Fibroblast of the aortic adventitia (primary cell): ENCODE results near the gene MT1E. TPM values are rescaled to one million over a fixed set of nuclear protein-coding genes. Genes with fewer than 3 reads are reported as not detected.
"Not testable (repeated sequence)": the region's sequence is repeated elsewhere in the genome, so short reads cannot be mapped to it uniquely, and the experiment has no call there.

ENCODE experiments used
- DNase-seq: peaks from one replicate; pipeline ENCODE4 v3.0.0-alpha.2; 2010; ENCODE audit warnings: low read depth
- H3K4me3 ChIP-seq: 2 replicates; pipeline ENCODE4 v1.5.1; 2011; ENCODE audit warnings: low read depth, mild to moderate bottlenecking, control low read depth, low read length, moderate library complexity
- total RNA-seq: library from RNA; depleted of rRNA; stranded (reverse); fragments of >200 nt; gene quantifications from 2 replicates; pipeline ENCODE4 v1.2.3, GENCODE V29; 2012; ENCODE audit warnings: low replicate concordance
- TF ChIP-seq, protein P1 (sequence below): IDR thresholded peaks from 2 replicates; pipeline ENCODE4 v1.5.1; 2011; ENCODE audit warnings: mild to moderate bottlenecking, low read length, control low read depth, inconsistent platforms; ENCODE audit not compliant: insufficient read depth

Gene MT1E
- total RNA-seq, 1 donor, result 54.7 TPM

DNA sequence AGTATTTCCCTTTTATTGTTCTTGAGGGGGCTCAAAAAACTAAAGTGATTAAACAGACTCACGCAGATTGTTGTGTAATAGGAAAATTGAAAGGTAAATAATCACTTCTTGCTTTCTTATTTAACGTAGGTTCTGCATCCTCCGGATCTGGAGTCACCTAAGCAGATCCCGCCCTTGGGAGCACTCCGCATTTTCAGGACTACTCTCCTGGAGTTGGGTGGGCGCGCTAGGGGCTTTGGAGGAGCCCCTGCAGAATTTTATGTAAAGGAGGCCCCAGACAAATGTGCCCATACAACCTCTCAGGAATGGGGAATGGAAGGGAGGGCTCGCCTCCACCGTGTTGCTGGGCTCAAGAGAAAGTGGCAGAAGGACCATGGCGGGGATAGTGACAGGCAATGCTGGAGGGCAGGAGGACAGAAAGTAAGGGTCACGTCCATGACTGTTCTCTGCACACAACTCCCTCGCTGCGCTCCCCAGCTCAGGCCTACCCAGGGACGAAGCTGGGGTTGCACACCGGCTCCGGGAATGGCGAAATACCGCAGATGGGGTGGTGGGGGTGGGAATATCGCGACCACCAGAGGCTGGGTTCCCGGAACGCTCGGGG is 8.9 kb upstream of the MT1E start:
- H3K4me3 ChIP-seq, result peak overlapping the region; percentile 48
- DNase-seq, result no peak
- TF ChIP-seq, protein P1, sequence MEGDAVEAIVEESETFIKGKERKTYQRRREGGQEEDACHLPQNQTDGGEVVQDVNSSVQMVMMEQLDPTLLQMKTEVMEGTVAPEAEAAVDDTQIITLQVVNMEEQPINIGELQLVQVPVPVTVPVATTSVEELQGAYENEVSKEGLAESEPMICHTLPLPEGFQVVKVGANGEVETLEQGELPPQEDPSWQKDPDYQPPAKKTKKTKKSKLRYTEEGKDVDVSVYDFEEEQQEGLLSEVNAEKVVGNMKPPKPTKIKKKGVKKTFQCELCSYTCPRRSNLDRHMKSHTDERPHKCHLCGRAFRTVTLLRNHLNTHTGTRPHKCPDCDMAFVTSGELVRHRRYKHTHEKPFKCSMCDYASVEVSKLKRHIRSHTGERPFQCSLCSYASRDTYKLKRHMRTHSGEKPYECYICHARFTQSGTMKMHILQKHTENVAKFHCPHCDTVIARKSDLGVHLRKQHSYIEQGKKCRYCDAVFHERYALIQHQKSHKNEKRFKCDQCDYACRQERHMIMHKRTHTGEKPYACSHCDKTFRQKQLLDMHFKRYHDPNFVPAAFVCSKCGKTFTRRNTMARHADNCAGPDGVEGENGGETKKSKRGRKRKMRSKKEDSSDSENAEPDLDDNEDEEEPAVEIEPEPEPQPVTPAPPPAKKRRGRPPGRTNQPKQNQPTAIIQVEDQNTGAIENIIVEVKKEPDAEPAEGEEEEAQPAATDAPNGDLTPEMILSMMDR, result no peak

DNA sequence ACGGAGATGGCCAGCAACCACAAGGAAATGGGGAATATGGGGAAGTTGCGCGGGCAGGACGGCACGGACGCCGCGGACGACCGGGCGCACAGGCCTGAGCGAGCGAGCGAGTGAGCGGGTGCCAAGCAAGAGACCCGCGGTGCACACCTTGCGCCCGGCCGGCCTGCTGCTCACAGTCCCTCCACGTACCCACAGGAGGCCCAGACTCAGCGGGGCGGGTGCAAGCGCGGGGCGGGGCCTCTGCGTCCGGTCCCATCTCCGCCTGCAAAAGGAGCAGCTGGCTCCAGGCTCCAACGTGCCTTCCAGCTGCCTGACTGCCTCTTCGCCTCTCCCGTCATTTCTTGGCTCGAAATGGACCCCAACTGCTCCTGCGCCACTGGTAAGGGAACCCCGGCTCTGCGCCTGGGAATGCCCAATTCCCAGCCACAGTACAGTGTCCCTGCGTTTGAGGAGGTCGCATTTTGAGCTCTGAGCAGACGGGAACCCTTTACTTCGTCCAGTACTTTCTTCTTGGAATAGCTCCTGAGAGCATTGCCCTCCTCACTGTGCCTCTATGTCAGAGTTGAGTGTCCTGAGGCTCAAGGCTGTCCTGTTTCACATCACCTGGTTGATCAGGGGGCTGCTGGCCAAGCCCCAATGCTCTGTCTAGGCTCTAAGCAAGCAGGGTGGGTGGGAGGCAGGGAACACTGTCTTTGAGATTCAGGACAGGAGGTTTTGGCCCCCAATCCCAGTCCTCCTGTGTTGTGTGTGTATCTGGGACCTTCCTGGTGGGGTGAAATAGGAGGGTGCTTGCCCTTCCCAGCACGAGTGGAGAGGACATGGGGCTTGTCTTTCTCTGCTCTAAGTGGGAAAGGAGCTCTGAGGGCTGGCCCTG is 8.1 kb upstream of the MT1E start:
- peak overlapping the region; percentile 48 for H3K4me3 ChIP-seq
- peak; percentile 72 for DNase-seq
- TF ChIP-seq, protein P1, result no peak

DNA sequence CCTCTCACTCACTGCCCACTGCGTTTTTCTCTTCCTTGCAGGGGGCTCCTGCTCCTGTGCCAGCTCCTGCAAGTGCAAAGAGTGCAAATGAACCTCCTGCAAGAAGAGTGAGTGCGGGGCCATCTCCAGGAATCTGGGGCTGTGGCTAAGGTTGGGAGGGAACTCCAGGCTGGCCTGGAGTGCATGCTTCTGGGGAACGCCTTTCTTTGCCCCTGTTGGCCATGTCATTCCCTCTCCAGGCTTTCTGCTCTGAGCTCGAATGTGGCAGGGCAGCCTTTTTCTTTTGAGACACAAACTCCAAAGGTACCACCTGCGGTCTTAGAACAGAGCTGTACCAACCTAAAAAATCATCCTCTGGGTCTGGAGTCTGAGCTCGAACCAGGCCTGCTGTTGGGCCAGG is 7.4 kb upstream of the MT1E start:
- no peak for DNase-seq
- H3K4me3 ChIP-seq, result no peak overlapping the region
- TF ChIP-seq, protein P1, result no peak

DNA sequence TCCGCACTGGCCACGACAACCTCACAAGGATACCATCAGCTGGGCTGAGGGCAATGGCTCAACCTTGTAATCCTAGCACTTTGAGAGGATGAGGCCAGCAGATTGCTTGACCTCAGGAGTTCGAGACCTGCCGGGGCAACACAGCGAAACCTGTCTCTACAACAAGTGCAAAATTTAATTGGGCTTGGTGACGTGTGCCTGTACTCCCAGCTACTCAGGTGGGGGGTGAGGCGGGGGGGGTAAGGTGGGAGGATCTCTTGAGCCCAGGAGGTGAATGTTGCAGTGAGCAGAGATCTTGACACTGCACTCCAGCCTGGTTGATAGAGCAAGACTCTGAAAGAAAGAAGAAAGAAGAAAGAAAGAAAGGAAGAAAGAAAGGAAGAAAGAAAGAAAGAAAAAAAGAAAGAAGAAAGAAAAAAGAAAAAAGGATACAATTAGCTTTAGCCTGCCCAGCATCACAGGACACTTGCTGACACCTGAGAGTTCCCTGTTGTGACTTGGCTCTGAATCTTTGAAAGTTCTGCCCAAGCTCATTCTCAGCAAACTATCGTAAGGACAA is 5.2 kb upstream of the MT1E start:
- DNase-seq, result no peak
- H3K4me3 ChIP-seq, result no peak overlapping the region
- TF ChIP-seq, protein P1, result no peak

DNA sequence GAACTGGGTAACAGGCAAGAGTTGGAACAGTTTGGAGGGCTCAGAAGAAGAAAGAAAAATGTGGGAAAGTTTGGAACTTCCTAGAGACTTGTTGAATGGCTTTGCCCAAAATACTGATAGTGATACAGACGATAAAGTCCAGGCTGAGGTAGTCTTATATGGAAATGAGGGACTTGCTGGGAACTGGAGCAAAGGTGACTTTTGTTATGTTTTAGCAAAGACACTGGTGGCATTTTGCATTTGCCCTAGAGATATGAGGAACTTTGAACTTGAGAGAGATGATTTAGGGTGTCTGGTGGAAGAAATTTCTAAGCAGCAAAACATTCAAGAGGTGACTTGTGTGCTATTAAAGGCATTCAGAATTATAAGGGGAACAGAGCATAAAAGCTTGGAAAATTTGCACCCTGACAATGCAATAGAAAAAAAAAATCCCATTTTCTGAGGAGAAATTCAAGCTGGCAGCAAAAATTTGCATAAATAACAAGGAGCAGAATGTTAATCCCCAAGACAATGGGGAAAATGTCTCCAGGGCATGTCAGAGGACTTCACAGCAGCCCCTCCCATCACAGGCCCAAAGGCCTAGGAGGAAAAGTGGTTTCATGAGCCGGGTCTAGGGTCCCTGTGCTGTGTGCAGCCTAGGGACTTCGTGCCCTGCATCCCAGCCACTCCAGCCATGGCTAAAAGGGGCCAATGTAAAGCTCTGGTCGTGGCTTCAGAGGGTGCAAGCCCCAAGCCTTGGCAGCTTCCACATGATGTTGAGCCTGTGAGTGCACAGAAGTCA is 3.7 kb upstream of the MT1E start:
- not testable (repeated sequence) for DNase-seq, H3K4me3 ChIP-seq

DNA sequence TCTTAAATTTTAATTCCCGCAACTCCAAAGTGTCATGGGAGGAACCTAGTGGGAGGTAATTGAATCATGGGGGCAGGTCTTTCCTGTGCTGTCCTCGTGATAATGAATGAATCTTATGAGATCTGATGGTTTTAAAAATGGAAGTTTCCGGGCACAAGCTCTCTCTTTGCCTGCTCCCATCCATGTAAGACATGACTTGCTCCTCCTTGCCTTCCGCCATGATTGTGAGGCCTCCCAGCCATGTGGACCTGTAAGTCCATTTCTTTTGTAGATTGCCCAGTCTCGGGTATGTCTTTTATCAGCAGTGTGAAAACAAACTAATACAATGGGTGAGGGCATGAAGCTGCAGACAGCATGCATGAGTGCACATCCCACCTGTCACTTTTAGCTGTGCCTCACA is 2.4 kb upstream of the MT1E start:
- H3K4me3 ChIP-seq, DNase-seq: not testable (repeated sequence)

DNA sequence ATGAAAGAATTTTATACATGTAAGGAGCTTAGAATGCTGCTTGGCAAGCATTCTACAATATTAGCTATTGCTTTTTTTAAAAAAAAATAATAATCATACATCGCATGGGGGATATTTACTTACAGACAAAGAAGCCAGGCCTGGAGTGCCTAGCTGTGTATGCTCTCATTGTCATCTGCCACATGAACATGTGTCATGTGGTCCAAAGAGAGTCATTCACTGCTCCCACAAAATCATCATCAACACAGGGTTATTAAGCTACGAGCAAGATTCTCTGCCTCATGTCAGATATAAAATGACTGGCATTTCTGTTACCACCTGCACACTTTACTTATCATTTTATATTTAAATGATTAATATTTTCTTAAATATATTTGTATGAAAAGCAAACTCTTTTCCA is 1.9 kb upstream of the MT1E start:
- TF ChIP-seq, protein P1, result no peak
- DNase-seq, result no peak
- H3K4me3 ChIP-seq, result no peak overlapping the region
